GM13976 (cell line): ENCODE measurements around the gene GDPD5.
"Not testable (repeated sequence)": the region's sequence is repeated elsewhere in the genome, so short reads cannot be mapped to it uniquely, and the experiment has no call there.

Experiments
- DNase-seq: peaks from one replicate; pipeline ENCODE4 v3.0.0; 2012; ENCODE audit warnings: low spot score
- in situ Hi-C: fragments of 300-500 bp; cut with MboI; formaldehyde crosslinking; loops from one replicate; pipeline ENCODE4 v1.12.0; 2022; ENCODE audit warnings: low sequenced_read_pairs, mixed read lengths, inconsistent platforms; ENCODE audit not compliant: unreplicated experiment
- TF ChIP-seq, protein P1 (sequence below): IDR thresholded peaks from 2 replicates; pipeline ENCODE4 v1.5.1; 2012; ENCODE audit warnings: borderline replicate concordance, mild to moderate bottlenecking; ENCODE audit not compliant: insufficient read depth; ENCODE audit errors: extremely low read depth, missing control alignments, control extremely low read depth

GDPD5 gene

DNA sequence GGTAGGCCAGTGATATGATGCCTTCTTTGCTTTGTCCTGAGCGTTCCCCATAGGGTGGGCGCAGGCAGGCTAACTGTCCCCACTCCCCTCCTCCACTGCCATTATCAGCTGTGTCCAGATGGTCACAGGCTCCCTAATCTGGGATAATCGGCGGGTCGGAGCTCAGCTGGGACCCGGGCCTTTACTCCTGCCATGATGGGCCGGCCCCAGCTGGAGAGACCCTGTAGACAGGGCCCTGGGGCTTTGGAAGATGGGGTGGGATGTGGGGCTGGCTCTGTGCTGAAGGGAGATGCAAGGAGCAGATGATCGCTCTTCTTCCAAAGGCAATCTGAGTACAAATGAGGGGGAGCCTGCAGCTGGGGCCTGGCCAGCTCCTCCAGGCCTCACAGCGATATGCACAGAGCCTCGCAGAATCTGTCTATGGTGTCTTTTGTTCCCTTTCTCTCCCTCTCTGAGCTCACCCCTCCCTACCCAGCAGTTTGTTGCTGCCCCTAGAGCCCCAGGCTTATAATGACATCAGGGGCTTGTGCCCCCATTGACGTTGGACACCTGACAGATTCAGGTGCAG, 104.6 kb downstream of the GDPD5 start:
- TF ChIP-seq, protein P1, sequence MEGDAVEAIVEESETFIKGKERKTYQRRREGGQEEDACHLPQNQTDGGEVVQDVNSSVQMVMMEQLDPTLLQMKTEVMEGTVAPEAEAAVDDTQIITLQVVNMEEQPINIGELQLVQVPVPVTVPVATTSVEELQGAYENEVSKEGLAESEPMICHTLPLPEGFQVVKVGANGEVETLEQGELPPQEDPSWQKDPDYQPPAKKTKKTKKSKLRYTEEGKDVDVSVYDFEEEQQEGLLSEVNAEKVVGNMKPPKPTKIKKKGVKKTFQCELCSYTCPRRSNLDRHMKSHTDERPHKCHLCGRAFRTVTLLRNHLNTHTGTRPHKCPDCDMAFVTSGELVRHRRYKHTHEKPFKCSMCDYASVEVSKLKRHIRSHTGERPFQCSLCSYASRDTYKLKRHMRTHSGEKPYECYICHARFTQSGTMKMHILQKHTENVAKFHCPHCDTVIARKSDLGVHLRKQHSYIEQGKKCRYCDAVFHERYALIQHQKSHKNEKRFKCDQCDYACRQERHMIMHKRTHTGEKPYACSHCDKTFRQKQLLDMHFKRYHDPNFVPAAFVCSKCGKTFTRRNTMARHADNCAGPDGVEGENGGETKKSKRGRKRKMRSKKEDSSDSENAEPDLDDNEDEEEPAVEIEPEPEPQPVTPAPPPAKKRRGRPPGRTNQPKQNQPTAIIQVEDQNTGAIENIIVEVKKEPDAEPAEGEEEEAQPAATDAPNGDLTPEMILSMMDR = no peak

DNA sequence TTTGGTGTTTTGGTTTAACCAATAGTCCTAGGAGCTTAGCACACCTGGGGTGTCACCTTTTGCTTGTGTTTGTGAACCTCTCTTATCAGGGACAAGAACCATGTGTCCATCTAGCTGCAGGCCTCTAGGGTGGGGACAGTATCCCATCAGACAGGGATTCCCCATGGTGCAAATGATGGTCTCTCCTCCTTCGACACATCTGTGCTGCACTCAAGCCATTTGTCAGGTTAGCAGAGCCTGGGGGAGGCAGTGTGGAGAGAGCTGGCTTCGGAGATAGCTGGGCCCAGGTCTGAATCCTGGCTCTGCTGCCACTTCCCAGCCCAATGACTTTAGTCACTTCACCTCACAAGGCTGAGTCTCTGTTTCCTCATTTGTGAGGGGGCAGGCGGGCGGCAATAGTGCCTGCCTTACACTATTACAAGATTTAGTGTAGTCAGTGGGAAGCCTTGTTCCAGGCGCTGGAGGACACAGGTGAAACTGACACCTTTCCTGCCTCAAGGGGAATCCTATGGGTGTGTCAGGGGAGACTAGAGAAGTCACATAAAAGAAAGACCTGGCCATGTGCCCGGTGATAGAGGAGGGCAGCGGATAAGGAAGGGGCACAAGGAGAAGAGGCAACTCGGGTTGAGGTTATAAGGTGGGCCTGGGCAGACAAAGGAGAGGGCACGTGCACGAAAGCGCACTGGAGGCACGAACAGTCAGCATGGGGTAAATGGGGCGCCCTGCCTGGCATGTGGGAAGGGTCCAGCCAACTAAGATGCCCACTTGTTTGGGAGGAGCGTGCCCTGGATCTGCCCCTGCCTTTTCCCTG, 105.3 kb downstream of the GDPD5 start:
- no peak for DNase-seq
- TF ChIP-seq, protein P1 = no peak
- in situ Hi-C loops = no loop called here

More for the DNA sequence above, 104.6 kb downstream of the GDPD5 start:
- DNase-seq = no peak
- in situ Hi-C loops = no loop called here

DNA sequence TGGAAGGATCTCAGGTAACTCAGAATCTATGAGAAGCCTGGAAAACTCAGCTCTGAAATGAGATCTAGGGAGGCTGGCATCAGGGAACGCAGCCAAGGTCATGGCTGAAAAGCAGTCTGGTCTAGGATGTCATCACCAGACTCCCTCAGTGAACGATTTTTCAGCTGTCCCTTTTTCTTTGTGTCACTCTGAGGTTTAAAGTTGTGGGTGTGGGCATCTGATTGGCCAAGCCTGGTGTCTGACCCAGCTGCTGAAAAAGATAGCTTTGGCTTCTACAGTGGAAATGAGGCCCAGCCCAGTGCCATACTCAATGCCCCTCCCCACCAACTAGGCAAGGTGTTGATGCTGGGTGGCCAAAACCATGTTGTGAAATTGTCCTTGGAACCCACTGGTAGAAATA, 111.9 kb downstream of the GDPD5 start:
- TF ChIP-seq, protein P1 = no peak
- DNase-seq = no peak
- in situ Hi-C loops = no loop called here

DNA sequence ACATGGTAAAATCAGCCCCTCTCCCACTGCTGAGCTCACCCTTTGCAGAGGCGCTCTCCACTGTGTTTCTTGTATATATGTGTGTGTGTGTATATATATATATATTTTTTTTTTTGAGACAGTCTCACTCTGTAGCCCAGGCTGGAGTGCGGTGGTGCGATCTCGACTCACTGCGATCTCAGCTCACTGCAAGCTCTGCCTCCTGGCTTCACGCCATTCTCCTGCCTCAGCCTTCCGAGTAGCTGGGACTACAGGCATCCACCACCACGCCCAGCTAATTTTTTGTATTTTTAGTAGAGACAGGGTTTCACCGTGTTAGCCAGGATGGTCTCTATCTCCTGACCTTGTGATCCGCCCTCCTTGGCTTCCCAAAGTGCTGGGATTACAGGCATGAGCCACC, 112.6 kb downstream of the GDPD5 start:
- in situ Hi-C loops, DNase-seq: not testable (repeated sequence)

DNA sequence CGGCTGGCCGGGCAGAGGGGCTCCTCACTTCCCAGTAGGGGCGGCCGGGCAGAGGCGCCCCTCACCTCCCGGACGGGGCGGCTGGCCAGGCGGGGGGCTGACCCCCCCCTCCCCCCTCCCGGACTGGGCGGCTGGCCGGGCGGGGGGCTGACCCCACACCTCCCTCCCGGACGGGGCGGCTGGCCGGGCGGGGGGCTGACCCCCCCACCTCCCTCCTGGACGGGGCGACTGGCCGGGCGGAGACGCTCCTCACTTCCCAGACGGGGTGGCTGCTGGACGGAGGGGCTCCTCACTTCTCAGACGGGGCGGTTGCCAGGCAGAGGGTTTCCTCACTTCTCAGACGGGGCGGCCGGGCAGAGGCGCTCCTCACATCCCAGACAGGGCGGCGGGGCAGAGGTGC, 115.8 kb downstream of the GDPD5 start:
- DNase-seq, in situ Hi-C loops: not testable (repeated sequence)

GRCh38 chr11:75408957-75409219, 116.9 kb downstream of the GDPD5 start:
- DNase-seq = no peak
- in situ Hi-C loops = no loop called here
- TF ChIP-seq, protein P1 = no peak

DNA sequence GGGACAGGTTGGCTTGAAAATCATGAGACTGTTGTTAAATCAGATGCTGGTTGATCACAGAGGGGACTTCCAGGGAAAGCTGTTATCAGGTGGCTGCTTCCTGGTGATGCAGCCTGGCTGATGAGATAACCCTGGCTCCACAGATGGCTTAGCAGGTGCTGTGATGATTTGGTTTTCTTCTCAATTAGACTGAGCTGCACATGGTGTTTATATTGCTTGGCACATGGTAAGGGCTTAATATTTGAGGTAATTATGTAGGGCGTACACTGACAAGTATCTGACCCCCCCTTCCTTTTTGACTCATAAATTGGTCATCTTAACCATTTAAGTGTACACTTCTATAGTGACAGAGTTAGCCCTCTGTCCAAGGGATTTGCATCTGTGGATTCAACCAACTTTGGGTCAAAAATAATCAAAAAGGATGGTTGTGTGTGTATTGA, 119.4 kb downstream of the GDPD5 start:
- TF ChIP-seq, protein P1 = no peak
- DNase-seq = no peak
- in situ Hi-C loops = no loop called here
